MCF 10A (cell line): Measurements from ENCODE around the gene ZNF792. TPM values are rescaled to one million over a fixed set of nuclear protein-coding genes. Genes with fewer than 3 reads are reported as not detected.

ENCODE experiments used
- BruUV-seq: library from RNA; stranded (reverse); fragments of 400-500 nt; replicated peaks from 2 replicates; lab custom pipeline; 2021; lab: Mats Ljungman, UMichigan
- CTCF ChIA-PET: fragments of 300-600 bp; sonication (Branson Sonifier 250); formaldehyde crosslinking; extraction: SDS; loops from one replicate; lab custom pipeline; 2021; ENCODE audit warnings: antibody characterized with exemption, inconsistent platforms; lab: Yijun Ruan, JAX
- POLR2A ChIA-PET: fragments of 300-600, 350-650 bp; sonication (Branson Sonifier 250); formaldehyde crosslinking; extraction: SDS; loops from one replicate; lab custom pipeline; 2020; ENCODE audit warnings: antibody characterized with exemption, inconsistent platforms; lab: Yijun Ruan, JAX
- DNase-seq: peaks from one replicate; pipeline ENCODE4 v3.0.0-alpha.2; 2018; ENCODE audit not compliant: unreplicated experiment
- H3K27ac Mint-ChIP-seq: one replicate; pipeline ENCODE4 v1.8.0; 2022; ENCODE audit warnings: mild to moderate bottlenecking, low read depth, mixed read lengths; ENCODE audit not compliant: unreplicated experiment
- H3K27me3 Mint-ChIP-seq: one replicate; pipeline ENCODE4 v1.8.0; 2022; ENCODE audit warnings: mixed read lengths; ENCODE audit not compliant: insufficient read depth, unreplicated experiment
- H3K36me3 Mint-ChIP-seq: one replicate; pipeline ENCODE4 v1.8.0; 2022; ENCODE audit warnings: mild to moderate bottlenecking, moderate library complexity, mixed read lengths; ENCODE audit not compliant: insufficient read depth, unreplicated experiment
- H3K4me1 Mint-ChIP-seq: one replicate; pipeline ENCODE4 v1.8.0; 2022; ENCODE audit warnings: mixed read lengths; ENCODE audit not compliant: insufficient read depth, unreplicated experiment
- H3K4me3 Mint-ChIP-seq: one replicate; pipeline ENCODE4 v1.8.0; 2022; ENCODE audit warnings: mild to moderate bottlenecking, moderate library complexity, mixed read lengths; ENCODE audit not compliant: unreplicated experiment
- H3K9me3 Mint-ChIP-seq: one replicate; pipeline ENCODE4 v1.8.0; 2022; ENCODE audit warnings: mixed read lengths; ENCODE audit not compliant: unreplicated experiment
- CTCF ChIP-seq: fragments of 200-600 bp; IDR thresholded peaks from one replicate; pipeline ENCODE4 v1.8.0; 2022; ENCODE audit warnings: antibody characterized with exemption, mild to moderate bottlenecking; ENCODE audit not compliant: unreplicated experiment
- intact Hi-C: fragments of 100-400 bp; cut with micrococcal nuclease; formaldehyde crosslinking; loops from 2 replicates; pipeline ENCODE4 v1.14.1; 2022
- total RNA-seq: library from RNA; stranded (reverse); gene quantifications from 2 replicates; pipeline ENCODE4 v1.2.3, GENCODE V29; 2022

ZNF792 gene
- total RNA-seq, 1 experiment from 2014 or later, result 0.40 TPM

- peaks cover 14% of the 10 kb centered on the region for H3K4me1 Mint-ChIP-seq
- no peak overlapping the region for H3K27ac Mint-ChIP-seq
- peaks cover 21% of the 10 kb centered on the region for H3K36me3 Mint-ChIP-seq
- H3K27me3 Mint-ChIP-seq, result no peaks in the 10 kb centered on the region
- no peak overlapping the region for H3K4me3 Mint-ChIP-seq
- POLR2A ChIA-PET, result no interaction called here
- no peak for TF ChIP-seq CTCF
- intact Hi-C loops, result no loop called here
- no peak for DNase-seq
- CTCF ChIA-PET, result interaction anchor here (0.7 to 0.9 kb wide), 2 partner anchors 15 to 591 kb away, joined by 3 read pairs; no protein-coding TSS in a partner anchor
- peaks cover 40% of the 10 kb centered on the region for H3K9me3 Mint-ChIP-seq
- BruUV-seq, result no TSS peak
Observed at GRCh38 chr19:34957830-34958751, 5.9 kb downstream of the ZNF792 start.

- H3K36me3 Mint-ChIP-seq, result peaks cover 7% of the 10 kb centered on the region
- no peaks in the 10 kb centered on the region for H3K4me1 Mint-ChIP-seq
- intact Hi-C loops, result no loop called here
- H3K4me3 Mint-ChIP-seq, result no peak overlapping the region
- peaks cover 58% of the 10 kb centered on the region for H3K9me3 Mint-ChIP-seq
- no TSS peak for BruUV-seq
- no peaks in the 10 kb centered on the region for H3K27me3 Mint-ChIP-seq
- no peak overlapping the region for H3K27ac Mint-ChIP-seq
- TF ChIP-seq CTCF, result no peak
- ChIA-PET CTCF (interaction anchor here (1.1 kb wide), 1 partner anchor 9 kb away, joined by 4 read pairs; no protein-coding TSS in a partner anchor), POLR2A (interaction anchor here (1.4 kb wide), 1 partner anchor 10 kb away, joined by 5 read pairs; no protein-coding TSS in a partner anchor)
- DNase-seq, result no peak
Observed at GRCh38 chr19:34953092-34953491, 10.9 kb downstream of the ZNF792 start.

- H3K9me3 Mint-ChIP-seq, result peaks cover 39% of the 10 kb centered on the region
Observed at GRCh38 chr19:34943861-34944573, 20.0 kb downstream of the ZNF792 start.

More at GRCh38 chr19:34943861-34944573, 20.0 kb downstream of the ZNF792 start:
- no TSS peak for BruUV-seq
- POLR2A ChIA-PET, result no interaction called here
- H3K27ac Mint-ChIP-seq, result no peak overlapping the region
- no peak for TF ChIP-seq CTCF
- peaks cover 18% of the 10 kb centered on the region for H3K36me3 Mint-ChIP-seq
- no peak for DNase-seq
- no peak overlapping the region for H3K4me3 Mint-ChIP-seq
- H3K4me1 Mint-ChIP-seq, result no peaks in the 10 kb centered on the region
- intact Hi-C loops, result no loop called here
- CTCF ChIA-PET, result interaction anchor here (1.0 kb wide), 1 partner anchor 8 kb away, joined by 4 read pairs; no protein-coding TSS in a partner anchor
- H3K27me3 Mint-ChIP-seq, result no peaks in the 10 kb centered on the region
